Peyer's patch (tissue), 4 donors: ENCODE results near the gene TRIM6. TPM values are rescaled to one million over a fixed set of nuclear protein-coding genes. Genes with fewer than 3 reads are reported as not detected.
A peak's percentile ranks its signal among the peaks of the same experiment; 100 is the strongest.

Source experiments
- DNase-seq, 3 donors: peaks; one replicate each; pipeline ENCODE4 v3.0.0-alpha.2; 2017 to 2019
- H3K27ac ChIP-seq, 4 donors: fragments of 200-600 bp; sonication (generic); one replicate each; pipeline ENCODE4 v1.5.1; 2016 to 2019
- H3K27me3 ChIP-seq, 2 donors: fragments of 200-600 bp; sonication (generic); one replicate each; pipeline ENCODE4 v1.5.1; 2019
- H3K36me3 ChIP-seq, 3 donors: fragments of 200-600 bp; sonication (generic); one replicate each; pipeline ENCODE4 v1.5.1; 2016 to 2019
- H3K4me1 ChIP-seq, 4 donors: fragments of 200-600 bp; sonication (generic); one replicate each; pipeline ENCODE4 v1.5.1; 2016 to 2019
- H3K4me3 ChIP-seq, 4 donors: fragments of 200-600 bp; sonication (generic); 1 replicate in 3 of 4; 2 replicates in 1 of 4; pipeline ENCODE4 v1.5.1; 2016 to 2019; ENCODE audit warnings: mild to moderate bottlenecking in 1 of 4
- H3K9me3 ChIP-seq, 4 donors: fragments of 200-600 bp; sonication (generic); one replicate each; pipeline ENCODE4 v1.5.1; 2016 to 2019; ENCODE audit warnings: mild to moderate bottlenecking in 1 of 4
- POLR2A ChIP-seq, 2 donors: fragments of 450-650 bp; IDR thresholded peaks; one replicate each; pipeline ENCODE4 v1.5.1; 2017; ENCODE audit warnings: antibody characterized with exemption in 2 of 2, mild to moderate bottlenecking in 2 of 2, moderate library complexity in 2 of 2
- total RNA-seq, 4 donors: library from RNA; depleted of rRNA; stranded (reverse); fragments of >200 nt; gene quantifications; one replicate each; pipeline ENCODE4 v1.1.0, GENCODE V29; 2016
- TF ChIP-seq, protein P1 (sequence below), 6 experiments: fragments of 450-650 bp in 4 of 6; fragments of 200-600 bp in 2 of 6; sonication (generic) in 1 of 6; IDR thresholded peaks; one replicate each; pipeline ENCODE4 v1.5.1; 2017 to 2019; ENCODE audit warnings: antibody characterized with exemption in 6 of 6, mild to moderate bottlenecking in 3 of 6, moderate library complexity in 1 of 6

Gene TRIM6
- total RNA-seq, 4 donors from 2014 or later = 0.53 to 3.3 (median 1.3) TPM

DNA sequence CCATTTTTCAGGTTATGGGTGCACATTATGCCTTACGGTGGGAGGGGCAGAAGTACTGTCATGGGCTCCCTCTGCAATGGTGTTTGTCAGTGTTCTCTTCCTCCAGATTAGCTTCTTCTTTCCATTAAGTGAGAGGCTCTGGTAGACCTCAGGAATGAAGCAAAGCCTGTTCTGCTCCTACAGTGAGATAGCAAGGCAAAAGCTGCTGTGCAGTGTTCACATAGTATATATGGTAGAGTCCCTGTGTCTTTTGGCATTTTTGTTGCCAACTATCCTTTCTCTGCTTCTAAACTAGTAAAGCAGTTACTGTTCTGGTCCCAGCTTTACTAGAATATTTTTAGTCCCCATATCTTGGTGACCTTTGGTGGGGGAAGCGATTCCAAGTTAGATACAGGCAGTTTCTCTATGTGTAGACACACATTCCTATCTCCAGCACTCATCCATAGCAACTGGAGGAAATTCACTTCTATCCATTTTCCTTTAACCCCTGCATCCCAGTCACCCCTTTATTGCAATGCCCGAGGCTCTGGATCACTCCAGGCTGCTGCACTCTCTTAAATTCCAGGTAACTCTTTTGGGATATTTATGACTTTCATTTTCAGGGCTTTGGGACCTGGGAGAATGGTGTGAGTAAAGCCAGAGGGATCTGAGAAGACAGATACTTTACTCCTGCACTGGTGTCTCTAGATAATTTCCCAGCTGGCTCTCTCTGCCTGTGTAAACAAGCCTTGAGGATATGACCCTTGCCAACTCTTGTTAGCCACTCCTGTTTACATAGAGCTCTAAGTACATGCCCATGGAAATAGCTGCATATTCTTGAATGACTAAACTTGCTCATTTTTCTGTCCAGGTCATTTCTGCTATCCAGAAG lies 24.4 kb downstream of the TRIM6 start:
- H3K27me3 ChIP-seq = no peaks in the 10 kb centered on the region
- no peaks in the 10 kb centered on the region for H3K36me3 ChIP-seq
- no peaks in the 10 kb centered on the region for H3K9me3 ChIP-seq
- no peak for TF ChIP-seq POLR2A (IDR thresholded peaks at IDR 0.05)
- TF ChIP-seq, protein P1, sequence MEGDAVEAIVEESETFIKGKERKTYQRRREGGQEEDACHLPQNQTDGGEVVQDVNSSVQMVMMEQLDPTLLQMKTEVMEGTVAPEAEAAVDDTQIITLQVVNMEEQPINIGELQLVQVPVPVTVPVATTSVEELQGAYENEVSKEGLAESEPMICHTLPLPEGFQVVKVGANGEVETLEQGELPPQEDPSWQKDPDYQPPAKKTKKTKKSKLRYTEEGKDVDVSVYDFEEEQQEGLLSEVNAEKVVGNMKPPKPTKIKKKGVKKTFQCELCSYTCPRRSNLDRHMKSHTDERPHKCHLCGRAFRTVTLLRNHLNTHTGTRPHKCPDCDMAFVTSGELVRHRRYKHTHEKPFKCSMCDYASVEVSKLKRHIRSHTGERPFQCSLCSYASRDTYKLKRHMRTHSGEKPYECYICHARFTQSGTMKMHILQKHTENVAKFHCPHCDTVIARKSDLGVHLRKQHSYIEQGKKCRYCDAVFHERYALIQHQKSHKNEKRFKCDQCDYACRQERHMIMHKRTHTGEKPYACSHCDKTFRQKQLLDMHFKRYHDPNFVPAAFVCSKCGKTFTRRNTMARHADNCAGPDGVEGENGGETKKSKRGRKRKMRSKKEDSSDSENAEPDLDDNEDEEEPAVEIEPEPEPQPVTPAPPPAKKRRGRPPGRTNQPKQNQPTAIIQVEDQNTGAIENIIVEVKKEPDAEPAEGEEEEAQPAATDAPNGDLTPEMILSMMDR (IDR thresholded peaks at IDR 0.05) = no peak
- H3K27ac ChIP-seq = peak overlapping the region in 2 of 4 donors; percentile 1 to 41
- DNase-seq = no peak
- H3K4me1 ChIP-seq = peaks cover 0 to 31% (median 4%) of the 10 kb centered on the region in 4 donors
- no peak overlapping the region for H3K4me3 ChIP-seq

DNA sequence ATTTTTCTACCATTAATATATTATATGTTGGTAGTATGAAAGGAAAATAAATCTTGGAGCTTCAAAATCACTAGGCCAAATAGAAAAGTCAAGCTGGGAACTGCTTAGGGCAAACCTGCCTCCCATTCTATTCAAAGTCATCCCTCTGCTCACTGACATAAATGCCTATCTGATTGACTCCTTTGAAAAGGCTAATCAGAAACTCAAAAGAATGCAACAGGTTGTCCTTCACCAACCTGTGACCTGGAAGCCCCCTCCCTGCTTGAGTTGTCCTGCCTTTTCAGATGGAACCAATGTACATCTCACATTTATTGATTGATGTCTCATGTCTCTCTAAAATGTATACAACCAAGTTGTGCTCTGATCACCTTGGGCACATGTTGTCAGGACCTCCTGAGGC lies 25.1 kb downstream of the TRIM6 start:
- H3K27ac ChIP-seq = no peak overlapping the region

GRCh38 chr11:5622802-5623201 lies 26.4 kb downstream of the TRIM6 start:
- TF ChIP-seq, protein P1 (IDR thresholded peaks at IDR 0.05) = no peak
- TF ChIP-seq POLR2A (IDR thresholded peaks at IDR 0.05) = no peak
- Histone ChIP-seq H3K9me3 (no peaks in the 10 kb centered on the region), H3K4me1 (peaks cover 0 to 34% (median 5%) of the 10 kb centered on the region in 4 donors), H3K4me3 (no peak overlapping the region), H3K27ac (no peak overlapping the region), H3K36me3 (no peaks in the 10 kb centered on the region), H3K27me3 (no peaks in the 10 kb centered on the region)
- no peak for DNase-seq

More for the DNA sequence above, 25.1 kb downstream of the TRIM6 start:
- TF ChIP-seq POLR2A (IDR thresholded peaks at IDR 0.05) = no peak
- TF ChIP-seq, protein P1 (IDR thresholded peaks at IDR 0.05) = no peak
- H3K4me1 ChIP-seq = peaks cover 0 to 34% (median 5%) of the 10 kb centered on the region in 4 donors
- no peak for DNase-seq
- no peaks in the 10 kb centered on the region for H3K9me3 ChIP-seq
- no peaks in the 10 kb centered on the region for H3K36me3 ChIP-seq
- H3K27me3 ChIP-seq = no peaks in the 10 kb centered on the region
- H3K4me3 ChIP-seq = no peak overlapping the region

- DNase-seq = peak; percentile 67 to 82 (median 77)
- no peaks in the 10 kb centered on the region for H3K9me3 ChIP-seq
- peak within 1 kb of the TSS; percentile 69 to 87 (median 78) for H3K27ac ChIP-seq
- peak within 1 kb of the TSS; percentile 50 to 75 (median 57) for H3K4me3 ChIP-seq
- H3K27me3 ChIP-seq = no peaks in the 10 kb centered on the region
- no peaks in the 10 kb centered on the region for H3K36me3 ChIP-seq
- peaks cover 0 to 34% (median 5%) of the 10 kb centered on the region in 4 donors for H3K4me1 ChIP-seq
- peak in 1 of 2 donors; percentile 47 for TF ChIP-seq POLR2A (IDR thresholded peaks at IDR 0.05)
- TF ChIP-seq, protein P1 (IDR thresholded peaks at IDR 0.05) = no peak
Measured at GRCh38 chr11:5624489-5625279, 28.2 kb downstream of the TRIM6 start, which contains the start of gene TRIM34. Gene TRIM34 (plus strand): TSS chr11:5625001. CDS start chr11:5632332, 7,331 bp downstream.

- Histone ChIP-seq H3K36me3 (no peaks in the 10 kb centered on the region), H3K27ac (peak overlapping the region; percentile 69 to 87 (median 78)), H3K4me1 (peaks cover 0 to 34% (median 5%) of the 10 kb centered on the region in 4 donors), H3K27me3 (no peaks in the 10 kb centered on the region), H3K9me3 (no peaks in the 10 kb centered on the region), H3K4me3 (peak overlapping the region; percentile 50 to 75 (median 57))
- TF ChIP-seq, protein P1 (IDR thresholded peaks at IDR 0.05) = no peak
- TF ChIP-seq POLR2A (IDR thresholded peaks at IDR 0.05) = no peak
- no peak for DNase-seq
Measured at GRCh38 chr11:5625281-5625680, 28.8 kb downstream of the TRIM6 start.
